Measurements from ENCODE around the gene RAD51B.

RAD51B gene

GRCh38 chr14:68153275-68153674 is 333.7 kb downstream of the RAD51B start:
- TF ChIP-seq CTCF (IDR thresholded peaks at IDR 0.05; ENCODE audit: low read depth, low read length, missing control alignments) = no peak
- H3K4me3 ChIP-seq (ENCODE audit: low read depth, low read length) = no peak overlapping the region
- DNase-seq (ENCODE audit: low read depth) = no peak

GRCh38 chr14:68154275-68154674 is 334.7 kb downstream of the RAD51B start:
- no peak overlapping the region for H3K4me3 ChIP-seq (ENCODE audit: low read depth, low read length)
- no peak for TF ChIP-seq CTCF (IDR thresholded peaks at IDR 0.05; ENCODE audit: low read depth, low read length, missing control alignments)
- DNase-seq (ENCODE audit: low read depth) = no peak

GRCh38 chr14:68157971-68158371 is 338.4 kb downstream of the RAD51B start:
- DNase-seq (ENCODE audit: low read depth) = no peak
- no peak for TF ChIP-seq CTCF (IDR thresholded peaks at IDR 0.05; ENCODE audit: low read depth, low read length, missing control alignments)
- H3K4me3 ChIP-seq (ENCODE audit: low read depth, low read length) = no peak overlapping the region

GRCh38 chr14:68158640-68159039 is 339.1 kb downstream of the RAD51B start:
- TF ChIP-seq CTCF (IDR thresholded peaks at IDR 0.05; ENCODE audit: low read depth, low read length, missing control alignments) = no peak
- DNase-seq (ENCODE audit: low read depth) = no peak

GRCh38 chr14:68159701-68160633 is 340.4 kb downstream of the RAD51B start:
- no peak for DNase-seq (ENCODE audit: low read depth)
- TF ChIP-seq CTCF (IDR thresholded peaks at IDR 0.05; ENCODE audit: low read depth, low read length, missing control alignments) = no peak
- no peak overlapping the region for H3K4me3 ChIP-seq (ENCODE audit: low read depth, low read length)

More at GRCh38 chr14:68158640-68159039, 339.1 kb downstream of the RAD51B start:
- H3K4me3 ChIP-seq (ENCODE audit: low read depth, low read length) = no peak overlapping the region

GRCh38 chr14:68160779-68161546 is 341.4 kb downstream of the RAD51B start:
- no peak overlapping the region for H3K4me3 ChIP-seq (ENCODE audit: low read depth, low read length)
- DNase-seq (ENCODE audit: low read depth) = no peak
- TF ChIP-seq CTCF (IDR thresholded peaks at IDR 0.05; ENCODE audit: low read depth, low read length, missing control alignments) = no peak
